Suppressor macrophage (primary cell): ENCODE data around the gene LEMD2.

Source experiments
- DNase-seq, 4 experiments: peaks; one replicate each; pipeline ENCODE4 v3.0.0-alpha.2; 2020 to 2022

Gene LEMD2

DNA sequence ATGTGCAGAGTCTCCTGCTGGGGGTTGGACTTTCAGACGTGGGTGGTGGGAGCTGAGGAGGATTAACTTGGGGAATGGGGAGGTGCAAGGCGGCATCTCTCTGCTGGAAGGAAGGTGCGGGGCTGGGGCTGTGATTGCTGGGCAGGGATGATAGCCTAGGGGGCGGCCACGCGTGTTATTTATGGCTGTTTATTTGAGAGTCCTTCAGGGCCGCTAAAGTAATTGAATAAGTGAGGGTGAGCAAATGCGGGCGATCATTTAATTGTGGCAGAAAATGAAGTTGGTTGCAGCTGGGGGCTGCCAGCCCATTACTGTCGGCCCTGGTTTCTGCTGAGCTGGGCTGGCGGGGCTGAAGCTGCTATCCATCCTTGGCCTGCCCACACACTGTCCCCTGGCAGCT is 34.7 kb downstream of the LEMD2 start:
- no peak for DNase-seq

- DNase-seq: no peak
Measured at GRCh38 chr6:33752646-33753015, 36.3 kb downstream of the LEMD2 start.

DNA sequence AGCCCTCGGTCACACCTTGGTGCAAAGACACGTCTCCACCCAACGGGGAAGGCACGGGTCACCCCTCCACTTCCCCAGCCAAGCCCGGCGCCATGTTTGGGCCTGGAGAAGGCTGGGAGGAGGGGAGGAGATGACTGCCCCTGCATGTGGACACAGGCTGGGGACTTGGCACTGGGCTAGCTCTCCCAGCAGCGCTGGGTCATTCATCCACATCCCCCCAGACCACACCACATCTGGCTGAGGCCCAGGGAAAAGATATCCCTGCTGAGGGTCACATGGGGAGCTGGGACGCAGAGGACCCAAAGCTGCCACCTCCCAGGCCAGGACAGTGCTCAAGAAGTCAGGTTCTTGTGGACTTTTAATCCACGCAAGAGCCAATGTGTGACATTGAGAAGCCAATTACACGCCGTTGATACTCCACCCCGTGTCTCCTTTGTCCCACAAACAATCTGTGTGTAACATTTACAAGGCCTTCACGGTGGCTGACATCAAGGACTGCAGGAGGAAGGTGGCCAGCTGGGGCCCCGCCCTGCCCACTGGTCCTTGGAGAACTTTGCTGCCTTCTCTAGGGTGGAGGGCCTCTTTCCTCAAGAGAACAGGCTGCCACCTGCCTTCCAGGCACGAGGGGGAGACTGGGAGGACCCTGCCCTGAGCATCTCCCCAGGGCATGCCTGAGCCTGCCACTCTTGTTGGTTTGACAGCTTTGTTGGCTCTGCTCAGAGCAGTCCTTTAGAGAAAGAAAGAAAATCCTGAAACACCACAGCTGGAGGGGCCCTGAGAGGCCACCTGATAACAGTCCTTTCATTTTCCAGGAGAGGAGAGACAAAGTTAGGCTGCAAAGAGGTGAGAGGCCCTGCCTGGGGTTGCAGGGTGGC is 36.9 kb downstream of the LEMD2 start:
- DNase-seq: no peak

- DNase-seq: no peak
Measured at GRCh38 chr6:33750244-33750991, 38.5 kb downstream of the LEMD2 start.

DNA sequence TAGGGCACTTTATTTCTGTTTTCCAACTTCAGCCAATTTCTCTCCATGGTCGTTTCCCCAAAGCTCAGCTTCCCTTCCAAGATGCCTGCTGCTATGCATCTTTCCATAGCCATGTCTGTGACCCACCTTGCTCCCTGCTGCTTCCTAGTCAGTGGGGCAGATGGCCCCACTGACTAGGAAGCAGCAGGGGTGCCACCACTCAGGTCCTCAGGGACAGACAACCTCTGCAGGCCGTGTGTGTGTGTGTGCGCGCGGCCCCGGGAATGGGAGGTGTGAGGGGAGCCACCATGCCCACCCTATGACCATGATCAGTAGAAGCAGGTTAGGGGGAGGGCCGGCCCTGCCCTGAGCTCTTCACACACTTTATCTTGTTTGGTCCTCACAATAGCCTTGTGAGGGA is 39.5 kb downstream of the LEMD2 start:
- no peak for DNase-seq

DNA sequence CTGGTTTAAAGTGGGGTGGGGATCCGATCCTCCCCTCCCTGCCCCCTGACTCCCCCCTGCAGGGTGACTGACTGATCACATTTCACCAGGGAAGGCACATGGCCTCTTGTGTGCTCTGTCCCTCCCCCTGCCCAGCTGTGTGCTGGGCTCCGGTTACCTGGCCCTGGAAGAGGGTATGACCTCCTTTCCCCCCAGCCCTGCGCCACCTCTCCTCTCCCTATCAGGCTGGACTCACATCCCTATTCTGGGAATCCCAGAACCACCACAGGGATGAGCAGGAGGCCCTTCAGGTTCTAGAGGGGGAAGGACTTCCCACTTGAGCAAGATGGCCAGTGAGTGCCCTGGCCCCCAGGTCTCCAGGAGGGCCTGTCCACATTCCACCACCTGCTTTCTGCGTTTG is 40.1 kb downstream of the LEMD2 start:
- DNase-seq: no peak

- DNase-seq: no peak
Measured at GRCh38 chr6:33747823-33748222, 41.1 kb downstream of the LEMD2 start.

GRCh38 chr6:33746651-33747100 is 42.3 kb downstream of the LEMD2 start, which contains the start of gene IP6K3:
IP6K3 (minus strand) TSS chr6:33746905; CDS start chr6:33735476, 11,429 bp downstream.
- no peak for DNase-seq

- no peak for DNase-seq
Measured at GRCh38 chr6:33746036-33746600, 42.8 kb downstream of the LEMD2 start.

DNA sequence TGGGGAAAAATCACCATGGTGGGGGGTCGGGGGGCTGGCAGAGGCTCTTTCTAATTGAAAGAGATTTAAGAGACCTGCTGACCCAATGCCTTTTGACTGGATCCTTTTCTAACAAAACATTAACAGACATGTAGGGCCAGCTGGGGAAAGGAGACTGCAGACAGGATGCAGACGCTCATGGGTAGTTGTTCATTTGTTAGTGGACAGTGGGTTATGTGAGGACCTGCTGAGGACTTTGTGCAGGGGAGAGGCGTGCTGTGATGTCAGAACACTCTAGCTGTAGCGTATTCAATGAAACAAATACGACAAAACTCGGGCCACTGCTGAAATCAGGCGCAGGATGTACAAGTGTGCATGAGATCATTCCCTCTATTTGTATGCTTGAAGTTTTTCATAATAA is 43.4 kb downstream of the LEMD2 start:
- DNase-seq: no peak

DNA sequence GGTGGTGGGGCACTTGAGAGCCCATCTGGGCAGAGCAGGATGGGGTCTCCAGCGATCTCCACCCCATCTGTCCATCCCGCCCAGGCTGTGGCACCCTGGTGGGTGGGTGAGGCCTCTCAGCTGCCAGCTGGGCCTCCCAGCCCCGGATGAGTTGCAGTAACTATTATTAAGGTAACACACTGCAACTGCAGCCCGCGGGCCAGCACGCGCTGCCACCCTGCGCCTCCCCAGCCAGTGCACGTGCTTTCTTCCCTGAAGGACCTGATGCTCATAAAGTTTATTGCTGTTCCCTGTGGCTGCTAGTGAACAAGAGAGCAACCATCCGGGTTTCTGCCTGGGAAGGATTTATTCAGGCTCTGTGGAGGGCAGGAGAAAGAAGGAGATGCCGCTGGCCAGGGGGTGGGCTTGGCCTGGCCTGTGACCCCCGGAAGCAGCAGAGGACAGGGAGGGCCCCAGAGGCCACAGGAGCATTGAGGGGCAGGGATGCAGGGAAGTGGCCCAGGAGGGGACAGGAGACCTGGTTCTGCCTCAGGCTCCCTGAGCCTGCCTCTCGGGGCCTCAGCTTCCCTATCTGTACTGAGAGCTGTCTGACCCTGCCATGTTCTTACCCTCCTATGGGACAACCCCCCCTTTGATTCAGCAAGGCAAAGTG is 43.9 kb downstream of the LEMD2 start:
- no peak for DNase-seq

DNA sequence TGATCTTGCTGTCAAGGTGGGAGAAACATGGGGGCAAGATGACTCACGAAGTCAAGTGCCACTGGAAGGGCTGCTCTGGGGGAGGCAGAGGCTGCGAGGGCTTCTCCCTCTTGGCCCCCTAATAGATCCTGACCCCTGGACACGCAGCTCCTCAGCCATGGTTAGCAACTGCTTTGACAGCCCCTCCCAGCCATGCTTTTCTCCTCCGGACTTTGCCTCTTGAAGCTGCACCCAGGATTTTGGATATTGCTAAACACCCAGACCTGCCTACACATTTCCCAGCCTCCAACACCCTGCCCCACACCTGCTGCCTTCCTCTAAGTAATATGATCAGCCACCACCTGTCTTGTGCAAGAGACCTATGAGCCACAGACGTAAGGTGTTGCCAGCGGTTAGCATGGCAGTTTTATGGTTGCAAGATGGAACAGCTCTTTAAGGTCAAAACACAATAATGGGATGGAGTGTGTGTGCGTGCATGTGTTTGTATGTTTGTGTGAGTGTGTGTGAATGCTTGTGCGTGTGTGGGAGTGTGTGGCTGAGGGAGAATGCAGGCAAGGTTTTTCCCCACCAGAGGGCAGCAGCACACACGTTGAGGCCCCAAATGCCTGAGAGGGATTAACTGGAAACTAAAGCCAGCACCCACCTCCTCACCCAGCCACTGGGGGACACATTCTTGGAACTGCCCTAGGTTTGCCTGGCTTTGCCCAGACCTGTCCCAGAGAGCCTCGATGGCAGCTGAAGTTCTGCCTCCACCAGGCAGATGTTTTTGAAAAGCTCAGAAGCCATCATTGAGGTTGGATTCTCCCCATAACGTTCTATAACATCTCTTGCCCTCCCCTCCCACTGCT is 44.7 kb downstream of the LEMD2 start:
- peak; percentile 68 to 83 (median 80) for DNase-seq

- no peak for DNase-seq
Measured at GRCh38 chr6:33742837-33743236, 46.1 kb downstream of the LEMD2 start.

- DNase-seq: no peak
Measured at GRCh38 chr6:33742092-33742491, 46.8 kb downstream of the LEMD2 start.

DNA sequence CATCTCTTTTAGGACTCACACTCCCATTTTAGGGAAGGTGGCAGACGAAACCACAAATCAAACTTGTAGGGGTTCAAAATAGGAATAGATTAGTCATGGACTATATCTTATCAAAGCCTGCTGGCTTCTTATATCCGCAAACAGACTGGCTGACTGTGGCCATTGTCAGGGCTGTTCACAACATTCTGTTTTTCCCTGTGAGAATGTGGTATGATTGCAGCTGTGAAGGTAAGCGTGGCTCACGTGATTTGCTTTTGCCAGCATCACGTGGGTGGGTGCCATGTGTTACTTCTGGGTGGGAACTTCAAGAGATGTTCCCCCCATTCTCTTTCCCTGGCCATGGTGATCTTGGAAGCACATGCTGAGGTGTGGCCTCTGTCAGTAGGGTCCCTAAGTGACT is 48.1 kb downstream of the LEMD2 start:
- no peak for DNase-seq

GRCh38 chr6:33740204-33740608 is 48.7 kb downstream of the LEMD2 start:
- DNase-seq: peak in 3 of 4 experiments; percentile 19 to 43 (median 22)

DNA sequence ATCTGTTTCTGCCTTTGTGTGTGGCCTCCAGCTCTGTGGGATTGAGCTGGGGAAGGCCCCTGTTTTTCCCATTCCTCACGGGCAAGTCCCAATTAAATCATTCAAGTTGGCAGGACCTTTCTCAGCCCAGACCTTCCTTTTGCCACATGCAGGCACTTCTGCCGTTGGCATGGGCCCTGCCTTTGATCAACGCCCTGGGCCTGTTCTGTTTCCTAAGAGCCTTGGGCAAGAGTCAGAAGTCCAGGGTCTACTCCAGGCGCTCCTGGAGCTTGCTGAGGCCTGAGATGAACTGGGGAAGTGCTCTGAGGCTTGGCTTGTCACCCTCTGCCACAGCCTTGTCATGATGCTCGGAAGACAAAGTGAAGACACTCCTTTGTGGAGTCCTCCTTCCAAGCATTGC is 49.4 kb downstream of the LEMD2 start:
- DNase-seq: no peak

DNA sequence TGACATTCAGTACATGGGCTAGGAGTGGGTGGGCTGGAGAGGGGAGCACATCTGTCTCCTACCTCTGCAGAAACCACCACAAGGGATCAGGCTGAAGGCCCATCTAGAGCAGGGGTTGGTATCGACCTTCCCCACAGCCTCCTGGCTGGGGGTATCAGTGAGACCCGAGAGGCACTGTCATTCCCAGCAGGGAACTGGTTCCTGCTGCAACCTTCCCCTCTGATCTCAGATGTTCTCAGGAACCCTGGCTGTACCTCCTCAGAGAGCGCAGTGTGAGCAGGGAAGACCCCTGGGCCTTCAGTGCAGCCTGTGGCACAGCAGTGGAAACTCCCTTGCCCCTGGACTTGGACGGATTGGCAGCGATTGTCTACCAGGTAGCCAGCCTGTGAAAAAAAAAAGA is 50.1 kb downstream of the LEMD2 start:
- no peak for DNase-seq

GRCh38 chr6:33738153-33738552 is 50.8 kb downstream of the LEMD2 start:
- DNase-seq: no peak

GRCh38 chr6:33737267-33738026 is 51.5 kb downstream of the LEMD2 start:
- DNase-seq: no peak

GRCh38 chr6:33735216-33735615 is 53.7 kb downstream of the LEMD2 start:
- no peak for DNase-seq
